DND-41 (cell line): ENCODE measurements around the gene TGM6.

Experiments
- EZH2 ChIP-seq: IDR thresholded peaks from 3 replicates; pipeline ENCODE4 v1.6.1; 2012; ENCODE audit warnings: borderline replicate concordance, low read depth, mild to moderate bottlenecking, moderate library complexity, low read length, inconsistent platforms; ENCODE audit not compliant: severe bottlenecking
- TF ChIP-seq, protein P1 (sequence below): IDR thresholded peaks from 2 replicates; pipeline ENCODE4 v1.5.1; 2012; ENCODE audit warnings: borderline replicate concordance, low read length, moderate library complexity, mild to moderate bottlenecking; ENCODE audit not compliant: poor library complexity, severe bottlenecking; ENCODE audit errors: extremely low read depth

DNA sequence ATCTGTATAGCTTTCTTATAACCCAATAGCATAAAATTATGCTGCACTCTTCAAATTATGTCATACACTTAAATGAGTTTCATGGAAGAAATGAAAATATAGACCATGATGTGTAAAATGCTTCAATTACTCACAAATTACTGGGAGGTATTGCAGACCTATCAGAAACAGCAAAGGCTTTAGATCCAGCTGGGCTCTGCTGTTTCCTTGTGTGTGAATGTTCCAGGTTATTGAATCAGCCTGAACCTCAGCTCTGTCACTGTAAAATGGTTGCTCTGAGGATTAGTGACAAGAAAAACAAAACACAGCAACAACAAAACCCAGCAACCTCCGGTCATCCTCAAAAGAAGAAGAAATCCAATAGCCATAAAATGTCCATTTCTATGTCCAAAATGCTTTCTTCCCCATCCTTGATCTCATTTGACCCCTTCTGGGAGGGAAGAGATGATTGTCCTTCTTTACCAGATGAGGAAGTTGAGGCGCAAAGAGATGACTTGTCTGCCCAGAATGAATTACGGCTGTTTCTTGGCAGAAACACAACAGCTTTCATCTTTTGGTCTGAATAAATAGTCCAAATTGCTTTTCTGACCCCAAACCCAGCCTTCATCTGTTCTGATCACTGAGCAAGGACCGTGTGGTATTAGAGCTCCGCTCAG is 42.2 kb upstream of the TGM6 start:
- no peak for TF ChIP-seq EZH2
- TF ChIP-seq, protein P1, sequence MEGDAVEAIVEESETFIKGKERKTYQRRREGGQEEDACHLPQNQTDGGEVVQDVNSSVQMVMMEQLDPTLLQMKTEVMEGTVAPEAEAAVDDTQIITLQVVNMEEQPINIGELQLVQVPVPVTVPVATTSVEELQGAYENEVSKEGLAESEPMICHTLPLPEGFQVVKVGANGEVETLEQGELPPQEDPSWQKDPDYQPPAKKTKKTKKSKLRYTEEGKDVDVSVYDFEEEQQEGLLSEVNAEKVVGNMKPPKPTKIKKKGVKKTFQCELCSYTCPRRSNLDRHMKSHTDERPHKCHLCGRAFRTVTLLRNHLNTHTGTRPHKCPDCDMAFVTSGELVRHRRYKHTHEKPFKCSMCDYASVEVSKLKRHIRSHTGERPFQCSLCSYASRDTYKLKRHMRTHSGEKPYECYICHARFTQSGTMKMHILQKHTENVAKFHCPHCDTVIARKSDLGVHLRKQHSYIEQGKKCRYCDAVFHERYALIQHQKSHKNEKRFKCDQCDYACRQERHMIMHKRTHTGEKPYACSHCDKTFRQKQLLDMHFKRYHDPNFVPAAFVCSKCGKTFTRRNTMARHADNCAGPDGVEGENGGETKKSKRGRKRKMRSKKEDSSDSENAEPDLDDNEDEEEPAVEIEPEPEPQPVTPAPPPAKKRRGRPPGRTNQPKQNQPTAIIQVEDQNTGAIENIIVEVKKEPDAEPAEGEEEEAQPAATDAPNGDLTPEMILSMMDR: no peak
